Suprapubic skin (tissue), 4 donors: ENCODE measurements around the gene RAD50. TPM values are rescaled to one million over a fixed set of nuclear protein-coding genes. Genes with fewer than 3 reads are reported as not detected.

ENCODE experiments used
- DNase-seq, 2 donors: peaks; one replicate each; pipeline ENCODE4 v3.0.0-alpha.2; 2019; ENCODE audit warnings: low spot score in 2 of 2
- H3K27ac ChIP-seq: fragments of 200-600 bp; sonication (generic); one replicate; pipeline ENCODE4 v1.5.1; 2019
- H3K27me3 ChIP-seq: fragments of 200-600 bp; sonication (generic); one replicate; pipeline ENCODE4 v1.5.1; 2019
- H3K36me3 ChIP-seq: fragments of 200-600 bp; sonication (generic); one replicate; pipeline ENCODE4 v1.5.1; 2019
- H3K4me1 ChIP-seq: fragments of 200-600 bp; sonication (generic); one replicate; pipeline ENCODE4 v1.5.1; 2019
- H3K4me3 ChIP-seq: fragments of 200-600 bp; sonication (generic); one replicate; pipeline ENCODE4 v1.5.1; 2019; ENCODE audit warnings: mild to moderate bottlenecking
- H3K9me3 ChIP-seq: fragments of 200-600 bp; sonication (generic); one replicate; pipeline ENCODE4 v1.5.1; 2019
- CTCF ChIP-seq, 2 donors: fragments of 200-600 bp in 1 of 2; fragments of 450-650 bp in 1 of 2; sonication (generic) in 1 of 2; IDR thresholded peaks; one replicate each; pipeline ENCODE4 v1.5.1; 2016 to 2019; ENCODE audit warnings: antibody characterized with exemption in 2 of 2, mild to moderate bottlenecking in 1 of 2, moderate library complexity in 1 of 2
- EP300 ChIP-seq: sonication (generic); formaldehyde crosslinking; IDR thresholded peaks from one replicate; pipeline ENCODE4 v1.6.1; 2017; ENCODE audit warnings: antibody characterized with exemption
- POLR2A ChIP-seq, 2 donors: fragments of 450-650 bp; IDR thresholded peaks; one replicate each; pipeline ENCODE4 v1.6.1; 2017; ENCODE audit warnings: antibody characterized with exemption in 2 of 2, mild to moderate bottlenecking in 2 of 2, moderate library complexity in 2 of 2
- POLR2AphosphoS5 ChIP-seq, 3 donors: sonication (generic); formaldehyde crosslinking; IDR thresholded peaks; one replicate each; pipeline ENCODE4 v1.6.1; 2017; ENCODE audit warnings: antibody characterized with exemption in 3 of 3
- WGBS: methylation state at CpG from one replicate; pipeline ENCODE4 v1.1.5; 2018; 5-methylcytosine and 5-hydroxymethylcytosine counted together
- total RNA-seq, 4 donors: library from RNA; depleted of rRNA; stranded (reverse); fragments of >200 nt; gene quantifications; one replicate each; pipeline ENCODE4 v1.1.0, GENCODE V29; 2016

The RAD50 gene
- total RNA-seq, 4 donors from 2014 or later = 17.3 to 53.4 (median 32.5) TPM

- no peaks in the 10 kb centered on the region for H3K9me3 ChIP-seq
- peaks cover 75% of the 10 kb centered on the region for H3K36me3 ChIP-seq
- WGBS = 85% methylated on average over 5 of the region's 5 CpGs
- H3K4me1 ChIP-seq = no peaks in the 10 kb centered on the region
- no peaks in the 10 kb centered on the region for H3K27me3 ChIP-seq
- no peak overlapping the region for H3K27ac ChIP-seq
- TF ChIP-seq POLR2AphosphoS5 (IDR thresholded peaks at IDR 0.05) = no peak
- no peak for TF ChIP-seq POLR2A (IDR thresholded peaks at IDR 0.05)
- no peak for TF ChIP-seq EP300
- TF ChIP-seq CTCF (IDR thresholded peaks at IDR 0.05) = no peak
- H3K4me3 ChIP-seq = no peak overlapping the region
- no peak for DNase-seq
Observed at GRCh38 chr5:132608107-132608506, 51.3 kb downstream of the RAD50 start.

GRCh38 chr5:132611965-132612364, 55.2 kb downstream of the RAD50 start:
- H3K4me1 ChIP-seq = no peaks in the 10 kb centered on the region
- 96% methylated on average over 2 of the region's 2 CpGs for WGBS
- H3K36me3 ChIP-seq = peaks cover 71% of the 10 kb centered on the region
- H3K9me3 ChIP-seq = no peaks in the 10 kb centered on the region
- H3K27me3 ChIP-seq = no peaks in the 10 kb centered on the region
- TF ChIP-seq POLR2AphosphoS5 (IDR thresholded peaks at IDR 0.05) = no peak
- no peak for TF ChIP-seq EP300
- no peak for TF ChIP-seq CTCF (IDR thresholded peaks at IDR 0.05)
- TF ChIP-seq POLR2A (IDR thresholded peaks at IDR 0.05) = no peak
- H3K4me3 ChIP-seq = no peak overlapping the region
- no peak overlapping the region for H3K27ac ChIP-seq
- no peak for DNase-seq

DNA sequence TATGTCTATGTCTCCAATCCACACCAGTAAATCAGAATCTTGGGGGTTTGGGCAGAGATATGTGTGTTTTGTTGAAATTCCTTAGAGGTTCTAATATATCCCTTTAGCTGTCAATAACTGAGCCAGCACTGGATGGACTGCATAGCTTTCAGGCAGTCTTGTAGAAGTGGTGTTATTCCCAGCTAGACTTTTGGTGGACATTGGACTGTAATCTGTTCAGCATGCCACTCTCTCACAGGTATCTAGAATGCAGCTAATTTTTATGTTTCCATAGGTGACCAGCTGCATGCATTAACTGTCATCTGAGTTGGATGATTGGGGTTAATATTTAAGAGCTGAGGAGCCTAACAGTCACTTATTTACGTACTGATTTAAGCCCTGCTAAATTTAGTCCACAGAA, 56.1 kb downstream of the RAD50 start:
- peaks cover 76% of the 10 kb centered on the region for H3K36me3 ChIP-seq
- no peak for DNase-seq
- TF ChIP-seq POLR2AphosphoS5 (IDR thresholded peaks at IDR 0.05) = no peak
- no peak for TF ChIP-seq POLR2A (IDR thresholded peaks at IDR 0.05)
- no peak for TF ChIP-seq EP300
- TF ChIP-seq CTCF (IDR thresholded peaks at IDR 0.05) = no peak

GRCh38 chr5:132621699-132622098, 64.9 kb downstream of the RAD50 start:
- no peaks in the 10 kb centered on the region for H3K4me1 ChIP-seq
- H3K36me3 ChIP-seq = peaks cover 57% of the 10 kb centered on the region
- H3K9me3 ChIP-seq = no peaks in the 10 kb centered on the region
- no peak for DNase-seq
- H3K27me3 ChIP-seq = no peaks in the 10 kb centered on the region
- H3K4me3 ChIP-seq = no peak overlapping the region
- H3K27ac ChIP-seq = no peak overlapping the region
- TF ChIP-seq POLR2AphosphoS5 (IDR thresholded peaks at IDR 0.05) (no peak), CTCF (IDR thresholded peaks at IDR 0.05) (no peak), POLR2A (IDR thresholded peaks at IDR 0.05) (no peak), EP300 (no peak)

More for the DNA sequence above, 56.1 kb downstream of the RAD50 start:
- Histone ChIP-seq H3K27me3 (no peaks in the 10 kb centered on the region), H3K4me1 (no peaks in the 10 kb centered on the region), H3K27ac (no peak overlapping the region), H3K4me3 (no peak overlapping the region), H3K9me3 (no peaks in the 10 kb centered on the region)
- 86% methylated on average over 1 of the region's 1 CpG for WGBS

- Histone ChIP-seq H3K4me3 (no peak overlapping the region), H3K36me3 (peaks cover 49% of the 10 kb centered on the region), H3K27ac (no peak overlapping the region), H3K27me3 (no peaks in the 10 kb centered on the region), H3K4me1 (no peaks in the 10 kb centered on the region), H3K9me3 (no peaks in the 10 kb centered on the region)
- DNase-seq = no peak
- TF ChIP-seq POLR2A (IDR thresholded peaks at IDR 0.05) (no peak), CTCF (IDR thresholded peaks at IDR 0.05) (no peak), POLR2AphosphoS5 (IDR thresholded peaks at IDR 0.05) (no peak), EP300 (no peak)
Observed at GRCh38 chr5:132622608-132623007, 65.8 kb downstream of the RAD50 start.
